BLaER1 (cell line): ENCODE data around the gene F3.

ENCODE experiments used
- H3K27ac ChIP-seq: shearing (Covaris generic); formaldehyde crosslinking; 2 replicates; pipeline ENCODE4 v1.8.1; 2022
- H3K27me3 ChIP-seq: shearing (Covaris generic); formaldehyde crosslinking; 2 replicates; pipeline ENCODE4 v1.8.1; 2022
- H3K36me3 ChIP-seq: shearing (Covaris generic); formaldehyde crosslinking; 2 replicates; pipeline ENCODE4 v1.8.1; 2022
- H3K4me1 ChIP-seq: shearing (Covaris generic); formaldehyde crosslinking; 2 replicates; pipeline ENCODE4 v1.8.1; 2022
- H3K4me2 ChIP-seq: shearing (Covaris generic); formaldehyde crosslinking; 2 replicates; pipeline ENCODE4 v1.8.1; 2022
- H3K4me3 ChIP-seq: shearing (Covaris generic); formaldehyde crosslinking; 2 replicates; pipeline ENCODE4 v1.8.1; 2022
- H3K9ac ChIP-seq: shearing (Covaris generic); formaldehyde crosslinking; 2 replicates; pipeline ENCODE4 v1.8.1; 2022
- H3K9me3 ChIP-seq: shearing (Covaris generic); formaldehyde crosslinking; 2 replicates; pipeline ENCODE4 v1.8.1; 2022
- H4K20me1 ChIP-seq: shearing (Covaris generic); formaldehyde crosslinking; 2 replicates; pipeline ENCODE4 v1.8.1; 2022
- Cebpa-rat ChIP-seq: shearing (Covaris generic); IDR thresholded peaks from 2 replicates; pipeline ENCODE4 v1.8.1; 2022

The F3 gene

DNA sequence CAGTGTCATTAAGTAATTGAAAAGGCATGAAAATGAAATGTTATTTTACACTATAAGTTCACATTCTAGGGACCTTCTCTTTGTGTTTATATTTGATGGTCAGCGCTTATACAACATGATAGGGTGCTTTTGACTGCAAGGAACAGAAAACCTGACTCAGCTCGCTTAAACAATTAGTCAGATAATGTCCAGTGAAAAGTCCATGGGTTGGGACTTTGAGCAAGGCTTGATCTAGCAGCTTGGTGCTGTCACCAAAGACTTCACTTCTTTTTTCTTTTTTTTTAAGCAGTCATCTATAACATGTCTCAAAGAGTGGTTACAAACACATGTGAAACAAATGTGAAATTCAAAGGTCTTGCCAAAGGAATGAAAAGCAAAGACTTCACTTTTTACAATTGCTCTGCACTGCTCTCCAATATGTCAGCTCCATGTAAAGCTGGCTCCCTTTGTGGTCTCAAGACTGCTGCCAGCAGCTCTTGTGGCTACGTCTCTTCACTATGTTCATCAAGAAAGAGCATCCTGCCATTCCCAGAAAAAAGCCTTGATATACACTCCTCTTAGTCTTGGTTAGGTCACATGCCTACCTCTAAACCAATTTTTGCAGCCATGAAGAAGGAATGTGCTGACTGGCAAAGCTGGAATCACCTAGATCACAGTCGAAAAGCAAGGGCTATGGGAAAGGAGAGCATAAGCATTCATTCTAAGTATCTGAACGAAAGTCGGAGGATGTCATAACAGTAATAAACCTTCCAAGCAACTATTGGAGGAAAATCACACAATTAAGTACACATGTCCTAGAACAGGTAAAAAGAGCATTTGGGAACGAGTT, 15.2 kb downstream of the F3 start:
- no peaks in the 10 kb centered on the region for H3K36me3 ChIP-seq
- H4K20me1 ChIP-seq: no peaks in the 10 kb centered on the region
- H3K27ac ChIP-seq: no peak overlapping the region
- no peaks in the 10 kb centered on the region for H3K9me3 ChIP-seq
- H3K4me1 ChIP-seq: no peaks in the 10 kb centered on the region
- no peaks in the 10 kb centered on the region for H3K27me3 ChIP-seq
- H3K4me3 ChIP-seq: no peak overlapping the region
- H3K9ac ChIP-seq: no peak overlapping the region
- no peak for TF ChIP-seq Cebpa-rat
- H3K4me2 ChIP-seq: no peak overlapping the region

DNA sequence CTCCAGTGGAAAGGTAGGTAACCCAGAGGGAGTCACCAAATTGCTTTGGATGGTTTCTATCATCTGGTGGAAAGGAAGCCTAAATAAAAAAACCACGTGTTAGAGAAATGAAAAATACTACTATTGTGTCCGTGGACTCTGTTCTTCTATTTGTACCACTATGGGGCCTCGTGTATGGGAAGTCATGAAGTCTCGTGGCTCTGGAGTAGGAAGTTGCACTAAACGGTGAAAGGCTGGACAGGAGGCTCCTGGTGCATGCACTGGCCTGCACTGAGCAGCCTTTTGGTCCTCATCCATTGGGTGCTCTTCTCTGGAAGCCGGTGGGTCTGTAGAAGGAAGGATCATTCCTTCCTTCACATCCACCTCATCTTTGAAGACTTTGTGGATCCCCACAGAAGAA, 17.0 kb downstream of the F3 start:
- no peak for TF ChIP-seq Cebpa-rat
- Histone ChIP-seq H3K4me2 (no peak overlapping the region), H4K20me1 (no peaks in the 10 kb centered on the region), H3K4me1 (no peaks in the 10 kb centered on the region), H3K27me3 (no peaks in the 10 kb centered on the region), H3K36me3 (no peaks in the 10 kb centered on the region), H3K4me3 (no peak overlapping the region), H3K9ac (no peak overlapping the region), H3K27ac (no peak overlapping the region), H3K9me3 (no peaks in the 10 kb centered on the region)

DNA sequence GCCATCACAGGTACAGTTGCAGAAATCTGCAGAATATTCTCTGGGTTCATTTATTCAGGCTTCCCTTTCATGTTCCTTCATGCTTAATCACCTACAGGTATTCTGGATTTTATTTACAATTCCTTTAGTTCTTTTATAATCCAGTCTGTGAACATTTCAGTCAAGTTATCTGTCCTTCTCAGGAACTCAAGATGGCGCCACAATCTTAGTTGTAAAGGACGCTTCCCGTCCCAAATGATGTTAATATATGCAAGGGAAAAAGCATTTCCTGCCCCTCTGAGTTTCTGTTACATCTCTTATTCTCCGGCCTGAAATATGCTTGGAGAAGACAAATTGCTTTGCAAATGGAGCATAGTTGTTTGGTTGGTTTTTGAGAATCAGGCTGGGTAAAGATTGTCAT, 19.3 kb downstream of the F3 start:
- TF ChIP-seq Cebpa-rat: no peak
- Histone ChIP-seq H3K27ac (no peak overlapping the region), H3K9me3 (no peaks in the 10 kb centered on the region), H4K20me1 (no peaks in the 10 kb centered on the region), H3K4me1 (no peaks in the 10 kb centered on the region), H3K9ac (no peak overlapping the region), H3K27me3 (no peaks in the 10 kb centered on the region), H3K4me2 (no peak overlapping the region), H3K36me3 (no peaks in the 10 kb centered on the region), H3K4me3 (no peak overlapping the region)

DNA sequence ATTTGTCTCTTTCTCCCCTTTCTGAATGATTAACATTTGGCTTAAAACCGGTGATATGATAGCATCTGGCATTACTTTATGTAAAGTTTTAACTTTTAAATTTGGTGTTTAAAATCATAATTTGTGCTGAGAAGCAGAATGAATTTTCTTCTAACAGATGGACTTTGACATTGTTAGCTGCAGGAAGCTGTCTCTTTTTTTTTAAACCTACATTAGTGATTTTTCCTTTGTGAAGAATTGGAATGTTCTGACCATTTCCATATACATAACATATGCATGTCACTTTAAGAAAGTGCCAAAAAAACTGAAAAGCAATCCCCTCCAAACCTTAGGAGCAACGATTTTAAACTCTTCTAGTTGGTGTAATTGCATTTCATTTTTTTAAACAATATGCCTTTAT, 22.2 kb downstream of the F3 start:
- no peak overlapping the region for H3K4me3 ChIP-seq
- H3K27me3 ChIP-seq: no peaks in the 10 kb centered on the region
- H3K9me3 ChIP-seq: no peaks in the 10 kb centered on the region
- H3K27ac ChIP-seq: no peak overlapping the region
- no peak overlapping the region for H3K9ac ChIP-seq
- H3K4me2 ChIP-seq: no peak overlapping the region
- no peak for TF ChIP-seq Cebpa-rat
- H4K20me1 ChIP-seq: no peaks in the 10 kb centered on the region
- H3K36me3 ChIP-seq: no peaks in the 10 kb centered on the region
- no peaks in the 10 kb centered on the region for H3K4me1 ChIP-seq

DNA sequence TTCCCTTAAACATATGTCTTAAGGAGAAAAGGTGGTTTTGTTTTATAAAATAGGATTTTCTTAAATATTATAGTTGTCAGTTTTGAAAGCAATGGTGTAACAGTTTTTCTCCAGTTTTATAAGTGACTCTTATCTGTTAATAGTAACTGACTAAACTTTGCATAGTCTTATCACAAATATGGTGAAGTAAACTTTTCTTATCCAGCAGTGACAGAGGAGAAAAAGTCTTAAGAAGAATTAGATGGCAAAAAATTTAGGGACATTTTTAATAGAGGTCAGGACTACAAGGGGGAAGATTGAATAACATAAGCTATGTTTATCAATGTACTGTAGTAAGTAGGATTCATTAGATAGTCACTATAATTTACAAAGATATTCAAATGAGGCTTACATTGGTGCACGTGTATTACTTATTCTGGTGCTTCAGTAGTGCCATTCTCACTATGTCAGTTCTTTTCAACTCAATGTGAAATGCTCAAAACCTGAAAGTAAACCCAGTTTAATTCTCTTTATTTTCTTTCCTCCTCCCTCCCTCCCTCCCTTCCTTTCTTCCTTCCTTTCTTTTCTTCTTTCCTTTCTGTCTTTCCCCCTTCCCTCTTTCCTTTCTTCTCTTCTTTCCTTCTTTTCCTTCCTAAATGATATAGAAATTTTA, 26.1 kb downstream of the F3 start:
- H3K9ac ChIP-seq: no peak overlapping the region

DNA sequence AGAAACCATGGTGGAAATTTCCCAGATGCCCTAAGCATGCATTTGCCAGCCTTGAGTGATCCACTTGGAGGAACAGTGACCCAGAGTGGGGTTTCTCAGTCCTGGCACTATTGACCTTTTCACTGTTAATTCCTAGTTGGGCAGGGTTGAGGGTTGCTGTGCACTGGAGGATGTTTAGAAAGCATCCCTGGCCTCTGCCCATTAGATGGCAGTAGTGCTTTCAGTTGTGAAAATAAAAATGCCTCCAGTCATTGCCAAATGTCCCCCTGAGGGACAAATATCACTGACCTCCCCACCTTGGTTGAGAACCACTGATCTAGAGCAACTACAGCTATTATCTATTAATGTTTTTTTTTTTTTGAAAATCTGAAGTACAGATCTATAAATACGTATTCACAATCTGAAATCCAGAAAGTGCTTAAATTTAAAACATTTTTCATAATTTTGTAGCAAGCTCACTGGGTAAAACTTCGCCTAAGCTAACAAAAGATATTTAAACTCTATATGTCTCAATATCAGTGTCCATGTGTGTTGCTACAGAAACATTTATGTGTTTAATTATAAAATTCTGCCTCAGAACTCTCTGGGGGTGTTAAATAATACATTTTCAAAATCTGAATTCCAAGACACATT, 27.3 kb downstream of the F3 start:
- Histone ChIP-seq H3K9ac (no peak overlapping the region), H3K9me3 (no peaks in the 10 kb centered on the region), H3K4me2 (no peak overlapping the region)

More for the DNA sequence above, 26.1 kb downstream of the F3 start:
- H3K27ac ChIP-seq: no peak overlapping the region
- H3K4me3 ChIP-seq: no peak overlapping the region
- no peaks in the 10 kb centered on the region for H3K4me1 ChIP-seq
- no peak for TF ChIP-seq Cebpa-rat
- H3K36me3 ChIP-seq: no peaks in the 10 kb centered on the region
- H3K4me2 ChIP-seq: no peak overlapping the region
- H3K27me3 ChIP-seq: no peaks in the 10 kb centered on the region
- H4K20me1 ChIP-seq: no peaks in the 10 kb centered on the region
- H3K9me3 ChIP-seq: no peaks in the 10 kb centered on the region

DNA sequence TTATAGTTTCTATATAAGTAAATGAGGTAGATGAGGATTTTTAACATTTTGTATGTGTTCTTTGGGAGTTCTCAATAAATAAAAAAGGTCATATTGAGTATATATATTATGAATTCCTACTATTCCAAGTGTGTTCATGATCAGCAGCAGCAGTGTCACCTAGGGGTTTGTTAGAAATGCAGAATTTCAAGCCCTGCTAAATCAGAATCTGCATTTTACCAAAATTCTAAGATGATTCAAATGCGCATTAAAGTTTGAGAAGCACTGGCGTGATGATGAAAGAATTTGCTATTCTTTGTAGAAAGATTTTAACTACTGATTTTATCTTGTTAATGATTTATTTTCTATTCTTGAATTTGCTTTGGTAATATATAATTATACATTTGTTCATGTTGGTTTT, 28.7 kb downstream of the F3 start:
- no peak for TF ChIP-seq Cebpa-rat
- Histone ChIP-seq H3K9ac (no peak overlapping the region), H3K27me3 (no peaks in the 10 kb centered on the region), H3K27ac (no peak overlapping the region), H3K36me3 (no peaks in the 10 kb centered on the region), H3K9me3 (no peaks in the 10 kb centered on the region), H3K4me3 (no peak overlapping the region), H3K4me2 (no peak overlapping the region), H4K20me1 (no peaks in the 10 kb centered on the region), H3K4me1 (no peaks in the 10 kb centered on the region)

More for the DNA sequence above, 27.3 kb downstream of the F3 start:
- Histone ChIP-seq H3K4me1 (no peaks in the 10 kb centered on the region), H3K36me3 (no peaks in the 10 kb centered on the region), H3K27me3 (no peaks in the 10 kb centered on the region), H4K20me1 (no peaks in the 10 kb centered on the region), H3K27ac (no peak overlapping the region), H3K4me3 (no peak overlapping the region)
- no peak for TF ChIP-seq Cebpa-rat

DNA sequence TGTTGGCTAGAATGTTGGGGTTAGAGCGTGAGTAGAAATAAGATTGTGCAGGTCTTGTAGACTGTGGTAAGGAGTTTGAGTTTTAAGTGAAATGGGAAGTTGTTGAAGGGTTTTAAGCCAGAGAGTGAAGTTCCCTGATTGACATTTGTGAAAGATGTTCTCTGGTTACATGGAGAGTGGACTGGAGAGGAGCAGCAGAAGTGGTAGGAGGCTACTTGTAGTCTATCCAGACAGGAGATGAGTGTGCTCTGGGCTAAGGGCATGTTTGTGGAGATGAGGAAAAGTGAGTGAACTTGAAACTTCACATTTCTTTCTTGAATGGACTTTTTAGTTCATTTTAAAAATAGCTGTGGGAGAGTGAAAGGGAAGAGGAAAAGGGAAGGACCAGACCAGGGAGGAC, 37.0 kb downstream of the F3 start:
- H3K4me1 ChIP-seq: no peaks in the 10 kb centered on the region
- no peak for TF ChIP-seq Cebpa-rat
- no peaks in the 10 kb centered on the region for H4K20me1 ChIP-seq
- no peak overlapping the region for H3K9ac ChIP-seq
- H3K4me2 ChIP-seq: no peak overlapping the region
- no peak overlapping the region for H3K4me3 ChIP-seq
- no peak overlapping the region for H3K27ac ChIP-seq
- no peaks in the 10 kb centered on the region for H3K27me3 ChIP-seq
- H3K9me3 ChIP-seq: no peaks in the 10 kb centered on the region
- H3K36me3 ChIP-seq: peaks cover 38% of the 10 kb centered on the region

DNA sequence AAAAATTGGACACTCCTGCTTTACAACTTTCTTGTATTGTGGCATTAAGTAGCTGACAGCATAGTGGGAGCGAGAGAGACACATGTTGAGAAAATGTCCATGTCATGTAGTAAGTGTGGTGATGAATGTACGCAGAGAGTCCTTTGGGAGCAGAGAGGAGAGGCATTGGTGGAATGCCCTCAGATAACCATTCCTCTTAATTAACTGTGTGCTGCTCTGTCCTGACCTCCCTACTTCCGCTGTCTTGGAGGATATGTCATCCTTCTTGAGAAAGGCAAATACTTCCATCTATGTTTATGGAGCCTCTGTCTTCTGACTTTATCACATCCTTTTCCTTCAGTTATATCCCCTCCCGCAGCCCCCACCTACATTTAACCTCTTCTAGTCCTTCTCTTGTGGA, 38.4 kb downstream of the F3 start:
- H4K20me1 ChIP-seq: no peaks in the 10 kb centered on the region
- no peak for TF ChIP-seq Cebpa-rat
- no peaks in the 10 kb centered on the region for H3K27me3 ChIP-seq
- no peak overlapping the region for H3K9ac ChIP-seq
- peaks cover 48% of the 10 kb centered on the region for H3K36me3 ChIP-seq
- no peak overlapping the region for H3K4me2 ChIP-seq
- H3K27ac ChIP-seq: no peak overlapping the region
- no peak overlapping the region for H3K4me3 ChIP-seq
- no peaks in the 10 kb centered on the region for H3K4me1 ChIP-seq
- H3K9me3 ChIP-seq: no peaks in the 10 kb centered on the region

DNA sequence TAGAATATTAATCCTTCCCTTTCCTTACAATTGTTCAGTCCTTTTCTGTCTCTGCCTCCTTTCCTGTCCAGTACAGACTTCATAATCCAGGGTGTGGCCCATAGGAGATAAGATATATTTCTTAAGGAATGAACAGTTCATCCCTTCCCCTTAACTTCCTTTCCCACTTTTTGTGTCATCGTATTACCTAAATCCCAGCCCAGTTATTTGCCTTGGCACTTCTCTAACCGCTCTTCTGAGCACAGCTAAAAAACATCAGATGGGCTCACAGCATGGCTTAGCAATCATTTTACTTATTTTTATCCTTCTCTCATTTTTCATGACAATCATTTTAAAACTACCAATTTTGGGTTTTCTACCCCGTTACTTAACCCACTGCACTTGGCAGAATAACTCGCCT, 39.6 kb downstream of the F3 start:
- H3K9ac ChIP-seq: no peak overlapping the region
- H3K9me3 ChIP-seq: no peaks in the 10 kb centered on the region
- H3K4me2 ChIP-seq: no peak overlapping the region
- no peaks in the 10 kb centered on the region for H4K20me1 ChIP-seq
- no peak for TF ChIP-seq Cebpa-rat
- peaks cover 48% of the 10 kb centered on the region for H3K36me3 ChIP-seq
- no peaks in the 10 kb centered on the region for H3K27me3 ChIP-seq
- H3K27ac ChIP-seq: no peak overlapping the region
- no peak overlapping the region for H3K4me3 ChIP-seq
- no peaks in the 10 kb centered on the region for H3K4me1 ChIP-seq
